ENCODE results near the gene RPUSD3.

- no peak for TF ChIP-seq EGR1 (IDR thresholded peaks at IDR 0.05; ENCODE audit: low read depth in 2 of 2)
- TF ChIP-seq CTCF (IDR thresholded peaks at IDR 0.05; ENCODE audit: low read depth, low read length, missing input control) = no peak
- TF ChIP-seq REST (IDR thresholded peaks at IDR 0.05) = no peak
Observed at GRCh38 chr3:9818666-9819335, 25.0 kb downstream of the RPUSD3 start.
